ENCODE data around the gene C12orf57. TPM values are rescaled to one million over a fixed set of nuclear protein-coding genes. Genes with fewer than 3 reads are reported as not detected.

Gene C12orf57
- total and polyA plus RNA-seq, 10 of the 15 experiments (the other 5 are each of a cell fraction or from before 2014, with no cell fraction given): 64.5 to 377 (median 211) TPM

DNA sequence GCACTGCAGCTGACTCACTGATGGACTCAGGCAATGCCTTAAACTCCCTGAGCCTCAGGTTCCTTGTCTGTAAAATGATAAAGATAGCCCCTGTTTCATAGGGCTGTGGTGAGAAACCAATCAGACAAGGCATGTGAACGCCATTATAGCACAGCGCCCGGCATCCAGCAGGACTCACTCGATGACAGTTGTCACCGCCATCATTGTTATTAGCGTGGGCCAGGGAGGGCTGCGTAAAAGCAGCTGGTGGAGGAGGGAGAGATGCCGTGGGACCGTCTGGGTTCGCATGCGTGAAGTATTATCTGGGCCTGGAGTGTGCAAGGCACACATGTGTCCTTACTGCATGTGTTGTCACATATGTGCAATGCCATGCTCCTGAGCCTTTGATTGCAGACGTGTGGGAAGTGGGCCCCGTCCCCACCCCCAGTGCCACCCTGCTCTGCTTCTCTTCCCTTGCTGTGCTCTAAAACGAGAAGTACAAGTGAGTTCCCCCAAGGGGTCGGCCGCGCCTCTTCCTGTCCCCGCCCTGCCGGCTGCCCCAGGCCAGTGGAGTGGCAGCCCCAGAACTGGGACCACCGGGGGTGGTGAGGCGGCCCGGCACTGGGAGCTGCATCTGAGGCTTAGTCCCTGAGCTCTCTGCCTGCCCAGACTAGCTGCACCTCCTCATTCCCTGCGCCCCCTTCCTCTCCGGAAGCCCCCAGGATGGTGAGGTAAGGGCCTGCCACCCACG is 7.2 kb downstream of the C12orf57 start, which contains the start of gene PTPN6 (continued):
- TF ChIP-seq ZBED1 (IDR thresholded peaks at IDR 0.05; ENCODE audit: borderline replicate concordance) (peak; percentile 13; the same call in 1 of the 2 replicates), ZZZ3 (IDR thresholded peaks at IDR 0.05; ENCODE audit: control insufficient read depth, insufficient read length, low read depth) (no peak), HCFC1 (IDR thresholded peaks at IDR 0.05; ENCODE audit: low read length) (no peak), ZNF24 (IDR thresholded peaks at IDR 0.05) (no peak), LARP7 (IDR thresholded peaks at IDR 0.05) (peak; percentile 45; the same call in 1 of the 2 replicates), RCOR1 (conservative IDR thresholded peaks at IDR 0.05; ENCODE audit: low read depth, low read length) (no peak), NFIC (IDR thresholded peaks at IDR 0.05; ENCODE audit: low read depth, low read length) (no peak), POU2F2 (IDR thresholded peaks at IDR 0.05; ENCODE audit: borderline replicate concordance, low read depth, low read length) (peak; percentile 60; the same call in 1 of the 3 replicates), SMARCA5 (IDR thresholded peaks at IDR 0.05) (peak; percentile 67), CHD4 (IDR thresholded peaks at IDR 0.05) (no peak), SUZ12 (IDR thresholded peaks at IDR 0.05; ENCODE audit: unreplicated experiment) (no peak), MEF2B (IDR thresholded peaks at IDR 0.05; ENCODE audit: partially characterized antibody, poor library complexity, severe bottlenecking) (peak; percentile 57), NR2C2 (IDR thresholded peaks at IDR 0.05; ENCODE audit: borderline replicate concordance, control insufficient read depth, insufficient read length, low read depth) (no peak), ASH2L (IDR thresholded peaks at IDR 0.05; ENCODE audit: borderline replicate concordance, low read depth) (no peak), CBX3 (IDR thresholded peaks at IDR 0.05; ENCODE audit: borderline replicate concordance, low read depth) (no peak), NR2F1 (conservative IDR thresholded peaks at IDR 0.05) (peak; percentile 54), NFYB (IDR thresholded peaks at IDR 0.05; ENCODE audit: insufficient read depth, low read depth, low read length) (0 out of 2 replicates have a peak, but pooled peaks have one; percentile 2), CBX5 (IDR thresholded peaks at IDR 0.05; ENCODE audit: low read depth) (no peak), CREB1 (IDR thresholded peaks at IDR 0.05; ENCODE audit: low read depth) (no peak), JUND (IDR thresholded peaks at IDR 0.05; ENCODE audit: low read depth, low read length) (no peak), EP300 (IDR thresholded peaks at IDR 0.05; ENCODE audit: borderline replicate concordance in 1 of 2, control insufficient read depth in 1 of 2, low read depth in 2 of 2, low read length in 2 of 2) (no peak), CHD2 (IDR thresholded peaks at IDR 0.05; ENCODE audit: borderline replicate concordance, low read depth, low read length) (no peak), MYC (IDR thresholded peaks at IDR 0.05; ENCODE audit: insufficient read depth, insufficient read length, insufficient replicate concordance, low read length, severe bottlenecking) (no peak)
- TF ChIP-seq, protein P1, sequence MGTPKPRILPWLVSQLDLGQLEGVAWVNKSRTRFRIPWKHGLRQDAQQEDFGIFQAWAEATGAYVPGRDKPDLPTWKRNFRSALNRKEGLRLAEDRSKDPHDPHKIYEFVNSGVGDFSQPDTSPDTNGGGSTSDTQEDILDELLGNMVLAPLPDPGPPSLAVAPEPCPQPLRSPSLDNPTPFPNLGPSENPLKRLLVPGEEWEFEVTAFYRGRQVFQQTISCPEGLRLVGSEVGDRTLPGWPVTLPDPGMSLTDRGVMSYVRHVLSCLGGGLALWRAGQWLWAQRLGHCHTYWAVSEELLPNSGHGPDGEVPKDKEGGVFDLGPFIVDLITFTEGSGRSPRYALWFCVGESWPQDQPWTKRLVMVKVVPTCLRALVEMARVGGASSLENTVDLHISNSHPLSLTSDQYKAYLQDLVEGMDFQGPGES (IDR thresholded peaks at IDR 0.05): no peak
- TF ChIP-seq, protein P2, sequence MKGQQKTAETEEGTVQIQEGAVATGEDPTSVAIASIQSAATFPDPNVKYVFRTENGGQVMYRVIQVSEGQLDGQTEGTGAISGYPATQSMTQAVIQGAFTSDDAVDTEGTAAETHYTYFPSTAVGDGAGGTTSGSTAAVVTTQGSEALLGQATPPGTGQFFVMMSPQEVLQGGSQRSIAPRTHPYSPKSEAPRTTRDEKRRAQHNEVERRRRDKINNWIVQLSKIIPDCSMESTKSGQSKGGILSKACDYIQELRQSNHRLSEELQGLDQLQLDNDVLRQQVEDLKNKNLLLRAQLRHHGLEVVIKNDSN (IDR thresholded peaks at IDR 0.05; ENCODE audit: borderline replicate concordance, extremely low read length, insufficient read depth, low read depth, low read length): no peak
- TF ChIP-seq, protein P3, sequence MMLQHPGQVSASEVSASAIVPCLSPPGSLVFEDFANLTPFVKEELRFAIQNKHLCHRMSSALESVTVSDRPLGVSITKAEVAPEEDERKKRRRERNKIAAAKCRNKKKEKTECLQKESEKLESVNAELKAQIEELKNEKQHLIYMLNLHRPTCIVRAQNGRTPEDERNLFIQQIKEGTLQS (IDR thresholded peaks at IDR 0.05; ENCODE audit: borderline replicate concordance, extremely low read depth, low read depth, low read length): no peak
- TF ChIP-seq, protein P4, sequence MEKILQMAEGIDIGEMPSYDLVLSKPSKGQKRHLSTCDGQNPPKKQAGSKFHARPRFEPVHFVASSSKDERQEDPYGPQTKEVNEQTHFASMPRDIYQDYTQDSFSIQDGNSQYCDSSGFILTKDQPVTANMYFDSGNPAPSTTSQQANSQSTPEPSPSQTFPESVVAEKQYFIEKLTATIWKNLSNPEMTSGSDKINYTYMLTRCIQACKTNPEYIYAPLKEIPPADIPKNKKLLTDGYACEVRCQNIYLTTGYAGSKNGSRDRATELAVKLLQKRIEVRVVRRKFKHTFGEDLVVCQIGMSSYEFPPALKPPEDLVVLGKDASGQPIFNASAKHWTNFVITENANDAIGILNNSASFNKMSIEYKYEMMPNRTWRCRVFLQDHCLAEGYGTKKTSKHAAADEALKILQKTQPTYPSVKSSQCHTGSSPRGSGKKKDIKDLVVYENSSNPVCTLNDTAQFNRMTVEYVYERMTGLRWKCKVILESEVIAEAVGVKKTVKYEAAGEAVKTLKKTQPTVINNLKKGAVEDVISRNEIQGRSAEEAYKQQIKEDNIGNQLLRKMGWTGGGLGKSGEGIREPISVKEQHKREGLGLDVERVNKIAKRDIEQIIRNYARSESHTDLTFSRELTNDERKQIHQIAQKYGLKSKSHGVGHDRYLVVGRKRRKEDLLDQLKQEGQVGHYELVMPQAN (conservative IDR thresholded peaks at IDR 0.05): peak; percentile 73

Data from GM12878 (cell line).